ENCODE data around the gene ELANE.

ELANE gene

GRCh38 chr19:852136-853013 lies at the start of gene ELANE:
Gene ELANE, plus strand, starts transcription at chr19:852303. Its CDS starts 26 bp downstream, at chr19:852329.
- DNase-seq = no peak

GRCh38 chr19:802498-803098 lies 49.5 kb upstream of the ELANE start:
- DNase-seq = no peak

- no peak for DNase-seq
Measured at GRCh38 chr19:803099-803561, 49.0 kb upstream of the ELANE start.

- DNase-seq = no peak
Measured at GRCh38 chr19:803686-804418, 48.3 kb upstream of the ELANE start.

- DNase-seq = no peak
Measured at GRCh38 chr19:804419-805165, 47.5 kb upstream of the ELANE start.

GRCh38 chr19:805166-805551 lies 46.9 kb upstream of the ELANE start:
- no peak for DNase-seq

- DNase-seq = no peak
Measured at GRCh38 chr19:805600-806550, 46.2 kb upstream of the ELANE start.

GRCh38 chr19:806815-807421 lies 45.2 kb upstream of the ELANE start:
- DNase-seq = no peak

GRCh38 chr19:807627-808422 lies 44.3 kb upstream of the ELANE start:
- no peak for DNase-seq

- no peak for DNase-seq
Measured at GRCh38 chr19:808423-808775, 43.7 kb upstream of the ELANE start.

GRCh38 chr19:810077-810855 lies 41.8 kb upstream of the ELANE start:
- no peak for DNase-seq

GRCh38 chr19:810883-811489 lies 41.1 kb upstream of the ELANE start:
- no peak for DNase-seq

GRCh38 chr19:811506-812048 lies 40.5 kb upstream of the ELANE start:
- no peak for DNase-seq

GRCh38 chr19:812049-812746 lies 39.9 kb upstream of the ELANE start:
- DNase-seq = no peak

- no peak for DNase-seq
Measured at GRCh38 chr19:812747-813218, 39.3 kb upstream of the ELANE start.

GRCh38 chr19:813219-814151 lies 38.6 kb upstream of the ELANE start:
- DNase-seq = no peak
